Fibroblast of mammary gland (primary cell): Measurements from ENCODE around the gene DNAH14.
"Not testable (repeated sequence)": the region's sequence is repeated elsewhere in the genome, so short reads cannot be mapped to it uniquely, and the experiment has no call there.

ENCODE experiments used
- DNase-seq: peaks from one replicate; pipeline ENCODE4 v3.0.0-alpha.2; 2010; ENCODE audit warnings: low read depth
- H3K4me3 ChIP-seq: 2 replicates; pipeline ENCODE4 v1.5.1; 2011; ENCODE audit warnings: low read depth, mild to moderate bottlenecking, low read length, moderate library complexity; ENCODE audit not compliant: control insufficient read depth
- TF ChIP-seq, protein P1 (sequence below): conservative IDR thresholded peaks from 2 replicates; pipeline ENCODE4 v1.5.1; 2011; ENCODE audit warnings: low read depth, low read length, inconsistent platforms; ENCODE audit not compliant: control insufficient read depth, insufficient read depth

DNAH14 gene

DNA sequence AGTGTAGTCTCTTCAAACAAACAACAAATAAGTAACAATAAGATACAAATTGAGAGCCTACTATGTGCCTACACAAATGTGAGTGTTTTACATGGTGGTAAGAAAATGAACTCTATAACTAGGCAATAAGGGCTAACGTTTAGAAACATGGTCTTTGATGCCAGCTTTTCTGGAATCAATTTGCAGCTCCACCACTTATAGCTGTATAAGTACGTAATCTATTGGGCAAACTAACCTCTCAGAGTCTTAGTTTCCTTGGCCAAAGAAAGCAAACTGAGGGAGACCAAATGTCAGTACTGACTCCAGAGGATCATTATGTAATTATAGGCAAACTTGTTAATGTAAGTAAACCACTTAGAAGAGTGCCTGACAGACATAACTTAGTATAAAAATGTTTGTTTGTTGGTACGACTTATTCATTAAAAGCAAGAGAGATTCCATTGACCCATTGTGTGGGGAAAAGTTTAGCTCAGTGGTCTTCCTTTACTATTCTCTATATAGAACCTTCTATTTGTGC lies 438.6 kb downstream of the DNAH14 start:
- TF ChIP-seq, protein P1, sequence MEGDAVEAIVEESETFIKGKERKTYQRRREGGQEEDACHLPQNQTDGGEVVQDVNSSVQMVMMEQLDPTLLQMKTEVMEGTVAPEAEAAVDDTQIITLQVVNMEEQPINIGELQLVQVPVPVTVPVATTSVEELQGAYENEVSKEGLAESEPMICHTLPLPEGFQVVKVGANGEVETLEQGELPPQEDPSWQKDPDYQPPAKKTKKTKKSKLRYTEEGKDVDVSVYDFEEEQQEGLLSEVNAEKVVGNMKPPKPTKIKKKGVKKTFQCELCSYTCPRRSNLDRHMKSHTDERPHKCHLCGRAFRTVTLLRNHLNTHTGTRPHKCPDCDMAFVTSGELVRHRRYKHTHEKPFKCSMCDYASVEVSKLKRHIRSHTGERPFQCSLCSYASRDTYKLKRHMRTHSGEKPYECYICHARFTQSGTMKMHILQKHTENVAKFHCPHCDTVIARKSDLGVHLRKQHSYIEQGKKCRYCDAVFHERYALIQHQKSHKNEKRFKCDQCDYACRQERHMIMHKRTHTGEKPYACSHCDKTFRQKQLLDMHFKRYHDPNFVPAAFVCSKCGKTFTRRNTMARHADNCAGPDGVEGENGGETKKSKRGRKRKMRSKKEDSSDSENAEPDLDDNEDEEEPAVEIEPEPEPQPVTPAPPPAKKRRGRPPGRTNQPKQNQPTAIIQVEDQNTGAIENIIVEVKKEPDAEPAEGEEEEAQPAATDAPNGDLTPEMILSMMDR = no peak
- DNase-seq = no peak
- H3K4me3 ChIP-seq = no peak overlapping the region

DNA sequence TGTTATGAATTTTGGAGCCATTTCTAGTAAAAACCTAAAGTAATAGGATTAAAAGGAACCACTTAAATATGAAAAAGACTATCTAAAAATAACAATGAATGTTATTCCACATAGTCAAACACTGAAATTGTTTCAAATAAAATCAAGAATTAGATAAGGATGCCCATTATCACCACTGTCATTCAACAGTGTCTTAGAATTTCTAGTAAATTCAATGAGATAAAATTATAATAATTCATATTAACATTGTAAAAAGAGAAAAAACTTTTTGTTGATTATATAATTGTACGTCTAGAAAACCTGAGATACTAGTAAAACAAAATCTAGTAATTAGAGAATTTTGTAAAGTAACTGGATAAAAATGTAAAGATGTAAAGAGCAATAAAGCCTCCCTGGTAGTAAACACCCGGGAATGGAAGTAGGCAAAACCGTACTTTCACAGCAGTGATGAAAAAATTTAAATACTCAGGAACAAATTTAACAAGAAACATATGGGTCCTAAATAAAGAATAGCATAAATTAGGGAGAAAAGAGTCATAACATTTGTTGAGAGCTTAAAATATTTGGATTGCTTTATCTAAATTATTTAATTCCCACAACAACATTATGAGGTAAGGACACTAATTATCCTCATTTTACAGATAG lies 442.0 kb downstream of the DNAH14 start:
- TF ChIP-seq, protein P1 = no peak
- H3K4me3 ChIP-seq = no peak overlapping the region

DNA sequence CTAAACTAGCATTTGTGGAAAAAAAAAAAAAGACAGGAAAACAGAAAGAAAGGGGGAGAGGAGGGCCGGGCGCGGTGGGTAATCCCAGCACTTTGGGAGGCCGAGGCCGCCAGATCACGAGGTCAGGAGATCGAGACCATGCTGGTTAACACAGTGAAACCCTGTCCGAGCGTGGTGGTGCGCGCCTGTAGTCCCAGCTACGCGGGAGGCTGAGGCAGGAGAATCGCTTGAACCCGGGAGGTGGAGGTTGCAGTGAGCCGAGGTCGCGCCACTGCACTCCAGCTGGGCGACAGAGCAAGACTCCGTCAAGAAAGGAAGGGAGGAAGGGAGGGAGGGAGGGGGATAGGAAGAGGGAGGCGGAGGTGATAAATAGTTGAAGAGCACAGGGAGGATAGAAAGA lies 443.7 kb downstream of the DNAH14 start:
- H3K4me3 ChIP-seq = no peak overlapping the region
- DNase-seq = no peak
- TF ChIP-seq, protein P1 = no peak

More for the DNA sequence above, 442.0 kb downstream of the DNAH14 start:
- DNase-seq = no peak

DNA sequence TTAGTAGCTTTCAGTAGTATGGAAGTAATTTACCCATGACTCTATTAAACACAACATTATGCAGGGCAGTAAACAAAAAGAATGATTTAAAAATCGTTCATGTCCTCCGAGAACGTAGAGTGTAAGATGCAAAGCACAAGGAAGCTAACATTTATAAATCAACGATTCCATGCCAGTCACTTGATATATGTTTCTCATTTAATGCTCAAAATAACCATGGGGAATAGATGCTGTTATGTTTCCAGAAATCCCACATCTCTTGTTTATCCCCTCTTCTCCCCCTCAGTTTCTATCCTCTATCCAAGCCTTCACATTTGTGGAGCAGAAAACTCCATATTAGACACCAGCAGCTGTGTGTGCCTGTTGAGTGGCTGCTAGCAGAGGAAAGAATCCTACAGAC lies 445.5 kb downstream of the DNAH14 start:
- TF ChIP-seq, protein P1 = no peak
- DNase-seq = no peak
- H3K4me3 ChIP-seq = no peak overlapping the region

DNA sequence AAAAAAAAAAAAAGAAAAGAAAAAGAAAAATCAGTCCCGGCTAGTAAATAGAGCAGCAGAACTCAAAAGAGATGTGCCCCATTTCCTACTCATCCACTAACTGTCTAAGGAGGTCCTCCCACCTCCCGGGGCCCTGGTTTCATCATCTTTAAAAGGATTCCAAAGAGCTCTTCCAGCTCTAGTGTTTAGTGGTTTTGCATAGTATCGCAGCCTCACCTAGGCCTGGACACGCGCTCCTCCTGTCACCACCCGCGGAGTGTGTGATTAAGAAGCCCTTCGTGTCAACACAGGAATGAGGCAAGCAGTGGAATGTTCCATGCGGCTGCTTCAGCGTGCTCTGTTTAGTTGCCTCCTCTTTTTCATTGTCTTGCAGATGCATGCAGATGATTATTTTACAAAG lies 449.4 kb downstream of the DNAH14 start:
- TF ChIP-seq, protein P1 = no peak
- no peak overlapping the region for H3K4me3 ChIP-seq
- DNase-seq = peak; percentile 64

DNA sequence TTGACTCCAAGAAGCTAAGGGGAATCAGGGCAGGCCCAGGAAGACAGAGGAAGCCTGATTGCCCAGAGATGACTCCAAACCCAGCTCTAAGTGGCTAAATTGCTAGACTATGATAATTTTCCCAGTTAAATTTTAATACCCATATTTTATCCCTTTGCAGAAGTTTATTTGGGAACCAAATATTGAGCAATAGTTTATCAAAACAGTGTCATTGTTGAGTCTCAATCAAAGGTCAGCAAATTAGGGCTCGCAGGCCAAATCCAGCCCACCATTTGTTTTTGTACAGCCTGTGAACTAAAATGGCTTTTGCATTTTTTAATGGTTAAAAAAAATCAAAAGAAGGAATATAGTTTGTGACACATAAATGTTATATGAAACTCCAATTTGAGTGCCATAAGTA lies 451.2 kb downstream of the DNAH14 start:
- TF ChIP-seq, protein P1 = no peak

DNA sequence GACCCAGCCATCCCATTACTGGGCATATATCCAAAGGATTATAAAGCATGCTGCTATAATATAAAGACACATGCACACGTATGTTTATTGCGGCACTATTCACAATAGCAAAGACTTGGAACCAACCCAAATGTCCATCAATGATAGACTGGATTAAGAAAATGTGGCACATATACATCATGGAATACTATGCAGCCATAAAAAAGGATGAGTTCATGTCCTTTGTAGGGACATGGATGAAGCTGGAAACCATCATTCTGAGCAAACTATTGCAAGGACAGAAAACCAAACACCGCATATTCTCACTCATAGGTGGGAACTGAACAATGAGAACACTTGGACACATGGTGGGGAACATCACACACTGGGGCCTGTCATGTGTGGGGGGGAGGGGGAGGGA lies 457.4 kb downstream of the DNAH14 start:
- H3K4me3 ChIP-seq, DNase-seq: not testable (repeated sequence)

More for the DNA sequence above, 451.2 kb downstream of the DNAH14 start:
- no peak for DNase-seq
- H3K4me3 ChIP-seq = no peak overlapping the region
